HEK293 (cell line): Measurements from ENCODE around the gene TNP2.

Experiments
- CTCF ChIP-seq: fragments of 450-650 bp; formaldehyde crosslinking; IDR thresholded peaks from 2 replicates; pipeline ENCODE4 v1.5.1; 2016; ENCODE audit warnings: missing biosample characterization, missing genetic modification characterization
- MEIS1 ChIP-seq: sonication (generic); formaldehyde crosslinking; IDR thresholded peaks from 2 replicates; pipeline ENCODE4 v1.8.1; 2022; ENCODE audit warnings: missing genetic modification reagents, mild to moderate bottlenecking, borderline replicate concordance
- ZNF148 ChIP-seq: fragments of 450-650 bp; formaldehyde crosslinking; IDR thresholded peaks from 2 replicates; pipeline ENCODE4 v1.5.0; 2017; ENCODE audit warnings: missing biosample characterization, missing genetic modification characterization, borderline replicate concordance

- TF ChIP-seq CTCF (tag by site-specific recombination): no peak
- no peak for TF ChIP-seq ZNF148 (tag by site-specific recombination)
- TF ChIP-seq MEIS1 (CRISPR knock-in tag): no peak
These were observed 42.0 kb upstream of the TNP2 start for GRCh38 chr16:11310997-11311561.
